Fibroblast of peridontal ligament (primary cell): Measurements from ENCODE around the gene PIK3CB.
A peak's percentile ranks its signal among the peaks of the same experiment; 100 is the strongest.
"Not testable (repeated sequence)": the region's sequence is repeated elsewhere in the genome, so short reads cannot be mapped to it uniquely, and the experiment has no call there.

Experiments
- DNase-seq: peaks from one replicate; pipeline ENCODE4 v3.0.0-alpha.2; 2010; ENCODE audit errors: extremely low read depth

Gene PIK3CB

GRCh38 chr3:138806376-138807080 lies 28.2 kb downstream of the PIK3CB start:
- no peak for DNase-seq

- DNase-seq: no peak
These were observed 31.6 kb downstream of the PIK3CB start for GRCh38 chr3:138803006-138803653.

DNA sequence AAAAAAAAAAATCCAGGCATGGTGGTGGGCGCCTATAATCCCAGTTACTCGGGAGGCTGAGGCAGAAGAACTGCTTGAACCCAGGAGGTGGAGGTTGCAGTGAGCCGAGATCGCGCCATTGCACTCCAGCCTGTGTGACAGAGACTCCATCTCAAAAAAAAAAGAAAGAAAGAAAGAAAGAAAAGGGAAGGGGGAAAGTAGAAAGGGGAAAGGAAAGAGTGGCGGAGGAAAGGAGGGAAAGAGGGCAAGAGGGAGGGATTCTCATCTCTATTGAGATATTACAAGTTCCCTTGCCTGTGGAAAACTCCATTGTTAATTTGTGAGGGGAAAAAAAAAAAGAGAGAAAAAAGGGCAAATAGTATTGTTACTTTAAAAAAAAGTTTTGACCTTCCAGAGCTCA lies 32.5 kb downstream of the PIK3CB start:
- not testable (repeated sequence) for DNase-seq

- no peak for DNase-seq
These were observed 32.9 kb downstream of the PIK3CB start for GRCh38 chr3:138801792-138802191.

GRCh38 chr3:138800248-138800647 lies 34.5 kb downstream of the PIK3CB start:
- no peak for DNase-seq

DNA sequence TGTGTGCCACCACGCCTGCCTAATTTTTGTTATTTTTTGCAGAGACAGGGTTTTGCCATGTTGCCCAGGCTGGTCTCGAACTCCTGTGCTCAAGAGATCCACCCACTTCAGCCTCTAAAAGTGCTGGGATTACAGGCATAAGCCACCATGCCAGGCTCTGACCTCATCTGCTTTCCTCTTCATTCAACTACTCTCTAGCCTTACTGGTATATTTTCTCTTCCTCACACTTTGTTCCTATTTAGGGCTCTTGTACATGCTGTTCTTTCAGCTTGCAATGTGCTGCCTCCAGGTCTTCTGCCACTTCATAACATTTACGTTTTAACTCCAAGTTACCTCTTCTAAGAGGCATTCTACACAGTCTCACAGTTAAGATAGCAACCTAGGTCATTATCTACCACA lies 34.9 kb downstream of the PIK3CB start:
- DNase-seq: no peak

DNA sequence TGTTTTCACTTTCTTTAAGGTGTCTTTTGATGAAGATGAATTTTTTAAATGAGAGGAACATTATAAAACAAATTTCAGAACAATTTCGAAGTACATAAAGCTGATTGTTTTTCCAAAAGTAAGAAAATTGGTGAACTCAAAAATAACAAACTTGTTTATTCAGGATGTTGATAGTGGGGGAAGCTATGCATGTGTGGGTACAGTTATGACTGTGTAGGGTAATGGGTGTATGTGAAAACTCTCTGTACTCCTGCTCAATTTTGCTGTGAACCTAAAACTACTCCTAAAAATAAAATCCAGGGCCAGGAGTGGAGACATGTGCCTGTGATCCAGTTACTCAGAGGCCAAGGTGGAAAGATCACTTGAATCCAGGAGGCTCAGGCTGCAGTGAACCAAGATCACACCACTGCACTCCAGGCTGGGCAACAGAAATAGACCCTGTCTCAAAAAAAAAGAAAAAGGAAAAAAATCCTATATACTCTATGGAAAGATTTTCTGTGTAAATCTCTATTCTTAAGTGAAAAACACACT lies 37.2 kb downstream of the PIK3CB start:
- DNase-seq: no peak

DNA sequence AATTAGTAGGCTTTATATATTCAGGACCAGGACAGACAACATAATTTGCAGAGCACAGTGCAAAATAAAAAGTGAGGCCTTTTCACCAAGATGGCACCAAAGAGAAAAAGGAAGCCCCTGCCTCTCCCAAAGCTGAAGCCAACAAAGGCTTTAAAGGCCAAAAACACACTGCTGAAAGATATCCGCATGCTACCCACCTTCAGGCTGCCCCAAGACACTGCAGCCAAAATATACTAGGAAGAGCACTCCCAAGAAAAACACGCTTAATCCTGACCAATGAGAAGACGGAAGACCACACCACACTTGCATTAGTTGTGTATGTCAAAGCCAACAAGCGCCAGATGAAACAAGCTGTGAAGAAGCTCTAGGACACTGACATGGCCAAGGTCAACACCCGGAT lies 38.0 kb downstream of the PIK3CB start:
- no peak for DNase-seq

GRCh38 chr3:138786788-138787271 lies 47.9 kb downstream of the PIK3CB start:
- DNase-seq: peak; percentile 86

GRCh38 chr3:138785951-138786350 lies 48.8 kb downstream of the PIK3CB start:
- no peak for DNase-seq

DNA sequence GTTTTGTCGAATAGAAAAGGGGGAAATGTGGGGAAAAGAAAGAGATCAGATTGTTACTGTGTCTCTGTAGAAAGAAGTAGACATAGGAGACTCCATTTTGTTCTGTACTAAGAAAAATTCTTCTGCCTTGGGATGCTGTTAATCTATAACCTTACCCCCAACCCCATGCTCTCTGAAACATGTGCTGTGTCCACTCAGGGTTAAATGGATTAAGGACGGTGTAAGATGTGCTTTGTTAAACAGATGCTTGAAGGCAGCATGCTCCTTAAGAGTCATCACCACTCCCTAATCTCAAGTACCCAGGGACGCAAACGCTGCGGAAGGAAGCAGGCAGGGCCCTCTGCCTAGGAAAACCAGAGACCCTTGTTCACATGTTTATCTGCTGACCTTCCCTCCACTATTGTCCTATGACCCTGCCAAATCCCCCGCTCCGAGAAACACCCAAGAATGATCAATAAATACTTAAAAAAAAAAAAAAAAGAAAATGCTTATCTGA lies 49.3 kb downstream of the PIK3CB start:
- not testable (repeated sequence) for DNase-seq

DNA sequence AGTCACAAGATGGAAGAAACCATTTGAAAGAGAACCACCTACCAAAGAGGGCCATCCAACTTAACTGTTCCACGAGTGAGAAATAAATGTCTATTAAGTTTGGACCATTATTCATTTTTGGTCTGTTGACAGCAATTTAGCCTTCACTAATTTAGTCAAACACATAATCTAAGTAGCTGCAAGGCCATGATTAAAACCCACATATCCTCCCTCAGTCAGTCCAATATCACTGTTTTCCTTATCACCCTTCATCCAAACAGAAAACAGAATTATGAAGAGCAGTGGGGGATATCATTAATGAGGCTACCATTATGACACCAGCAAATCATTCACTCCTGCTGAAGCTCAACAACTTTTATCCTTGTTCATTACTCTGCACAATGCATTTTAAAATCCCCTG lies 52.0 kb downstream of the PIK3CB start:
- no peak for DNase-seq

GRCh38 chr3:138781012-138781470 lies 53.7 kb downstream of the PIK3CB start:
- DNase-seq: no peak

- DNase-seq: no peak
These were observed 56.1 kb downstream of the PIK3CB start for GRCh38 chr3:138778643-138779042.

DNA sequence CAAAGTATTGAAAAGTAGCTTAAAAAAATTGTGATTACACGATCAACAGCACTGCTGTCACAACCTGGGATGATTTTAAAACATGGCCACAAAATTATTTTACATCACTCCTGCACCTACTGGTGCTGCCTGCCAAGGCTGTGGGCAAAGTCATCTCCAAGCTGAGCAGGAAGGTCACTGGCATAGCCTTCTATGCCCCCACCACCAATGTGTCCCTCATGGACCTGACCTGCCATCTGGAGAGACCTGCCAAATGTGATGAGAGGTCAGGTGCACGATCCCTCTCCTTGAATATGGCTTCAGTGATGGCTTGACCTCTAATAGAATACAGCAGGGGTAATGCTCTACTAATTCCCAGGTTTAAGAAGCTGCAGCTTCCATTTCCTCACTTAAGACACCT lies 57.8 kb downstream of the PIK3CB start:
- no peak for DNase-seq

- no peak for DNase-seq
These were observed 59.5 kb downstream of the PIK3CB start for GRCh38 chr3:138775254-138775595.

- peak; percentile 100 for DNase-seq
These were observed 60.0 kb downstream of the PIK3CB start for GRCh38 chr3:138774529-138775253.

DNA sequence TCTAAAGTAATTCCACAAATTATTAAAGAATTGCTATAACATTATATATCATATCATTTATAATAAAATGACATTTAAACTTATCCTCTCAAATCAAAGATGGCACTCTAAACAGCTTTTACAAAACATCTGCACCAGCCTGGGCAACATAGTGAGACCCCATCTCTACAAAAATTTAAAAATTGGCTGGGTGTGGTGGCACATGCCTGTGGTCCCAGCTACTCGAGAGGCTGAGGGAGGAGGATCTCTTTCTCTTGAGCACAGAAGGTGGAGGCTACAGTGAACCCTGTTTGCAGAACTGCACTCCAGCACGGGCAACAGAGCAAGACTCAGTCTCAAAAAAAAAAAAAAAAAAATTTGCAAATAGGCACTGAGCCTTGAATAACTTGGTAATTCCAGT lies 63.1 kb downstream of the PIK3CB start:
- DNase-seq: no peak

DNA sequence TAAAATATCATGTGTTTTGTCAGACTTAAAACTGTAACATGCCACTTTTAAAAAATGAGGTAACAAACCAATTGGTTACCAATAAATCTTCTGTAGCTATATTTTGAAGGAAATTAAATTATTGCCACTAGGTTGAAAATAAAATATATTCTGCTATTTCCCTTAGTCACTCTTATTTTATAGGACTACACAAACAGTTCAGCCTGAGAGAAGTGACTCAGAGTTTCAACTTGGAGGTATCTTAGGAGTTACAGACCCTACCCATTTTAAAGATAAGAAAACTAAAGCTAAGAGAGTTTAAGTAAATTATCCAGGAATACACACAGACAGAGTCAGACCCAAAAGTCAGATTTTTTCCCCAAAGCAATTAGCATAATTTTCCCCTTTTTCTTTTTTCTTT lies 65.1 kb downstream of the PIK3CB start:
- DNase-seq: peak; percentile 8

- no peak for DNase-seq
These were observed 65.8 kb downstream of the PIK3CB start for GRCh38 chr3:138768946-138769345.

DNA sequence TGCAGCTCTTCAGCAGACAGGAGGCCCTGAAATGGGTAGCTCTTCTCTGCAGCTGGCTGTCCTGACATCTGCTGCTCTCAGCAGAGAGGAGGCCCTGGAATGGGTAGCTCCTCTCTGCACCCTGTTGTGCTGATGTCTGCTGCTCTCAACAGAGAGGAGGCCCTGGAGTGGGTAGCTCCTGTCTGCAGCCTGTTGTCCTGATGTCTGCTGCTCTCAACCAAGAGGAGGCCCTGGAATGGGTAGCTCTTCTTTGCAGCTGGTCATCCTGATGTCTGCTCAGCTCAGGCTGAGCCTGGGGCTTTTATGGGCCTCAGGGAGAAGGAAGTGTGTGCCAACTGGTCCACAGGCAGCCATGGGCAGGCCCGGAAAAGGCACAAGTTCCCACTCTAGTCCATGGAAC lies 66.6 kb downstream of the PIK3CB start:
- no peak for DNase-seq

- DNase-seq: no peak
These were observed 67.1 kb downstream of the PIK3CB start for GRCh38 chr3:138767498-138768104.
